Hepatic stellate cell (primary cell): ENCODE data around the gene SETD3.

Experiments
- DNase-seq: peaks from one replicate; pipeline ENCODE4 v3.0.0; 2011; ENCODE audit warnings: low spot score

Gene SETD3

GRCh38 chr14:99423434-99423833 lies 57.2 kb downstream of the SETD3 start:
- no peak for DNase-seq

GRCh38 chr14:99422228-99423010 lies 58.2 kb downstream of the SETD3 start:
- DNase-seq = no peak

GRCh38 chr14:99420711-99421110 lies 59.9 kb downstream of the SETD3 start:
- no peak for DNase-seq

GRCh38 chr14:99419905-99420304 lies 60.8 kb downstream of the SETD3 start:
- no peak for DNase-seq

GRCh38 chr14:99418242-99418641 lies 62.4 kb downstream of the SETD3 start:
- DNase-seq = no peak

- DNase-seq = no peak
Measured at GRCh38 chr14:99416909-99417308, 63.8 kb downstream of the SETD3 start.

GRCh38 chr14:99415496-99416281 lies 65.0 kb downstream of the SETD3 start:
- peak; percentile 75 for DNase-seq

GRCh38 chr14:99413911-99414310 lies 66.7 kb downstream of the SETD3 start:
- DNase-seq = no peak

- no peak for DNase-seq
Measured at GRCh38 chr14:99413172-99413571, 67.5 kb downstream of the SETD3 start.

GRCh38 chr14:99412117-99413061 lies 68.3 kb downstream of the SETD3 start:
- no peak for DNase-seq

GRCh38 chr14:99410019-99410418 lies 70.6 kb downstream of the SETD3 start:
- DNase-seq = no peak

GRCh38 chr14:99408971-99409289 lies 71.7 kb downstream of the SETD3 start:
- DNase-seq = no peak

- no peak for DNase-seq
Measured at GRCh38 chr14:99408286-99408970, 72.2 kb downstream of the SETD3 start.

GRCh38 chr14:99407416-99407815 lies 73.2 kb downstream of the SETD3 start:
- no peak for DNase-seq

GRCh38 chr14:99402950-99403349 lies 77.7 kb downstream of the SETD3 start:
- DNase-seq = no peak

- DNase-seq = no peak
Measured at GRCh38 chr14:99402285-99402648, 78.4 kb downstream of the SETD3 start.

- no peak for DNase-seq
Measured at GRCh38 chr14:99401621-99402284, 78.9 kb downstream of the SETD3 start.

GRCh38 chr14:99401211-99401610 lies 79.4 kb downstream of the SETD3 start:
- DNase-seq = no peak

- no peak for DNase-seq
Measured at GRCh38 chr14:99397698-99398097, 83.0 kb downstream of the SETD3 start.

- no peak for DNase-seq
Measured at GRCh38 chr14:99395909-99396530, 84.6 kb downstream of the SETD3 start.

GRCh38 chr14:99394602-99395156 lies 86.0 kb downstream of the SETD3 start:
- no peak for DNase-seq
